SIG-M5 treated with dmso at 0.1 percent for 504 hours (cell line): ENCODE measurements around the gene MYO1D.

Experiments
- DNase-seq: peaks from one replicate; lab custom pipeline; 2025; ENCODE audit not compliant: unreplicated experiment; lab: John Stamatoyannopoulos, UW

The MYO1D gene

GRCh38 chr17:32784113-32784512 is 92.8 kb downstream of the MYO1D start:
- DNase-seq: no peak

- DNase-seq: peak; percentile 63
Observed at GRCh38 chr17:32783602-32784001, 93.3 kb downstream of the MYO1D start.

- no peak for DNase-seq
Observed at GRCh38 chr17:32780721-32781120, 96.2 kb downstream of the MYO1D start.

- no peak for DNase-seq
Observed at GRCh38 chr17:32777922-32778321, 99.0 kb downstream of the MYO1D start.

- DNase-seq: no peak
Observed at GRCh38 chr17:32777436-32777835, 99.5 kb downstream of the MYO1D start.

- no peak for DNase-seq
Observed at GRCh38 chr17:32774695-32775084, 102.2 kb downstream of the MYO1D start.

- no peak for DNase-seq
Observed at GRCh38 chr17:32773856-32774694, 102.8 kb downstream of the MYO1D start.

- DNase-seq: no peak
Observed at GRCh38 chr17:32772453-32773025, 104.4 kb downstream of the MYO1D start.

- no peak for DNase-seq
Observed at GRCh38 chr17:32771396-32771795, 105.5 kb downstream of the MYO1D start.

- no peak for DNase-seq
Observed at GRCh38 chr17:32769846-32770245, 107.1 kb downstream of the MYO1D start.

GRCh38 chr17:32763855-32764439 is 113.0 kb downstream of the MYO1D start:
- DNase-seq: peak; percentile 38

- DNase-seq: no peak
Observed at GRCh38 chr17:32759476-32759875, 117.4 kb downstream of the MYO1D start.

- no peak for DNase-seq
Observed at GRCh38 chr17:32757963-32758362, 119.0 kb downstream of the MYO1D start.

- no peak for DNase-seq
Observed at GRCh38 chr17:32756696-32757095, 120.2 kb downstream of the MYO1D start.

- DNase-seq: peak; percentile 73
Observed at GRCh38 chr17:32755045-32755805, 121.7 kb downstream of the MYO1D start.

- DNase-seq: no peak
Observed at GRCh38 chr17:32752934-32753333, 124.0 kb downstream of the MYO1D start.

- DNase-seq: no peak
Observed at GRCh38 chr17:32747856-32748255, 129.1 kb downstream of the MYO1D start.

- DNase-seq: peak; percentile 76
Observed at GRCh38 chr17:32746698-32747097, 130.2 kb downstream of the MYO1D start.

GRCh38 chr17:32746280-32746679 is 130.6 kb downstream of the MYO1D start:
- DNase-seq: no peak

- peak; percentile 42 for DNase-seq
Observed at GRCh38 chr17:32742681-32743538, 134.0 kb downstream of the MYO1D start.

- no peak for DNase-seq
Observed at GRCh38 chr17:32741381-32741780, 135.5 kb downstream of the MYO1D start.
